K562 (cell line): ENCODE data around the gene CD34. TPM values are rescaled to one million over a fixed set of nuclear protein-coding genes. Genes with fewer than 3 reads are reported as not detected.

ENCODE experiments used
- ATAC-seq: fragments of 200-7000 bp; cut with Tn5 transposase; 3 replicates; pipeline ENCODE4 v1.9.1; 2020; ENCODE audit warnings: moderate library complexity
- BruUV-seq: library from RNA; stranded (reverse); fragments of 400-500 nt; replicated peaks from 2 replicates; lab custom pipeline; 2021; lab: Mats Ljungman, UMichigan
- CTCF ChIA-PET: fragments of 300-600 bp; formaldehyde crosslinking; extraction: SDS; loops from one replicate; lab custom pipeline; 2021; ENCODE audit warnings: low intra/inter-chr PET ratio; lab: Yijun Ruan, JAX
- POLR2A ChIA-PET: fragments of 300-600, 350-650 bp; sonication (Branson Sonifier 250); formaldehyde crosslinking; extraction: SDS; loops from one replicate; lab custom pipeline; 2021; ENCODE audit warnings: antibody characterized with exemption, inconsistent platforms; lab: Yijun Ruan, JAX
- DNase-seq, 4 experiments: peaks; one replicate each; pipeline versions ENCODE4 v3.0.0 to v3.0.0-alpha.2; 2011 to 2018; ENCODE audit warnings: low spot score in 3 of 4, mixed read lengths in 3 of 4; ENCODE audit errors: extremely low read depth in 1 of 4
- FAIRE-seq: peaks from 2 replicates; lab custom pipeline; 2011; peaks lifted over from hg19 to GRCh38; lab: Jason Lieb, UNC
- H2AFZ ChIP-seq: 2 replicates; pipeline ENCODE4 v1.6.0; 2011; ENCODE audit warnings: low read depth, low read length, control low read depth, inconsistent platforms
- H3K27ac ChIP-seq: fragments of 200-600 bp; 3 replicates; pipeline ENCODE4 v1.8.0; 2011; ENCODE audit warnings: low read depth, mild to moderate bottlenecking, control low read depth, inconsistent platforms, low read length, moderate library complexity, mixed read lengths; ENCODE audit errors: extremely low read depth
- H3K27me3 ChIP-seq, 2 experiments: fragments of 300-600 bp in 1 of 2; 2 replicates in 1 of 2; 3 replicates in 1 of 2; pipeline versions ENCODE4 v1.6.0 to v1.8.0; 2011; ENCODE audit warnings: inconsistent platforms in 2 of 2, low read length in 2 of 2, mild to moderate bottlenecking in 1 of 2, mixed read lengths in 1 of 2, moderate library complexity in 1 of 2; ENCODE audit not compliant: control insufficient read depth in 2 of 2, insufficient read depth in 2 of 2
- H3K36me3 ChIP-seq: fragments of 300-600 bp; 3 replicates; pipeline ENCODE4 v1.8.0; 2011; ENCODE audit warnings: mild to moderate bottlenecking, low read length, inconsistent platforms; ENCODE audit not compliant: control insufficient read depth, insufficient read depth
- H3K4me1 ChIP-seq, 2 experiments: fragments of 200-600 bp in 1 of 2; replicated peaks in 1 of 2; 2 replicates in 1 of 2; 3 replicates in 1 of 2; pipeline versions ENCODE4 v1.5.1 to v1.8.0; 2011; ENCODE audit warnings: inconsistent platforms in 2 of 2, low read length in 2 of 2, mild to moderate bottlenecking in 1 of 2, mixed read lengths in 1 of 2, moderate library complexity in 1 of 2; ENCODE audit not compliant: control insufficient read depth in 2 of 2, insufficient read depth in 2 of 2
- H3K4me2 ChIP-seq: 2 replicates; pipeline ENCODE4 v1.6.1; 2011; ENCODE audit warnings: low read length, control low read depth, inconsistent platforms, mixed read lengths; ENCODE audit not compliant: insufficient read depth
- H3K4me3 ChIP-seq: fragments of 200-600 bp; sonication (generic), shearing (Covaris generic); 2 replicates; pipeline ENCODE4 v1.5.1; 2016; ENCODE audit warnings: control low read depth, inconsistent platforms
- H3K79me2 ChIP-seq: fragments of 200-600 bp; 3 replicates; pipeline ENCODE4 v1.8.0; 2011; ENCODE audit warnings: low read length, inconsistent platforms; ENCODE audit not compliant: control insufficient read depth, insufficient read depth
- H3K9ac ChIP-seq, 2 experiments: 2 replicates each; pipeline versions ENCODE4 v1.6.0 to v1.6.1; 2011; ENCODE audit warnings: low read depth in 2 of 2, low read length in 2 of 2, control low read depth in 1 of 2, inconsistent platforms in 1 of 2, mild to moderate bottlenecking in 1 of 2, mixed read lengths in 1 of 2; ENCODE audit not compliant: insufficient read depth in 1 of 2
- H3K9me1 ChIP-seq: one replicate; pipeline ENCODE4 v1.6.0; 2011; ENCODE audit warnings: inconsistent platforms, mild to moderate bottlenecking, low read length, moderate library complexity; ENCODE audit not compliant: control insufficient read depth, insufficient read depth
- H3K9me3 ChIP-seq: replicated peaks from 2 replicates; pipeline ENCODE4 v1.5.1; 2011; ENCODE audit warnings: low read depth, low read length, inconsistent platforms; ENCODE audit not compliant: control insufficient read depth, insufficient read depth
- H4K20me1 ChIP-seq: replicated peaks from 2 replicates; pipeline ENCODE4 v1.6.1; 2011; ENCODE audit warnings: low read length, inconsistent platforms, mixed read lengths; ENCODE audit not compliant: control insufficient read depth, insufficient read depth
- CXXC5 ChIP-seq: fragments of 250-450 bp; sonication (Bioruptor Pico); IDR thresholded peaks from 2 replicates; pipeline ENCODE4 v1.8.0; 2022; ENCODE audit warnings: inconsistent platforms, mild to moderate bottlenecking, moderate library complexity
- HMGN3 ChIP-seq: IDR thresholded peaks from 2 replicates; pipeline ENCODE4 v1.6.1; 2011; ENCODE audit warnings: borderline replicate concordance, low read depth, mild to moderate bottlenecking, mixed read lengths, low read length; ENCODE audit not compliant: insufficient read length; ENCODE audit errors: extremely low read depth
- MLX ChIP-seq, 2 experiments: fragments of 450-650 bp in 1 of 2; sonication (generic) in 1 of 2; formaldehyde crosslinking; conservative IDR thresholded peaks; 2 replicates each; pipeline versions ENCODE4 v1.4.0 to v1.8.1; 2020 to 2022; ENCODE audit warnings: mild to moderate bottlenecking in 1 of 2, missing genetic modification reagents in 1 of 2
- SMARCA4 ChIP-seq: fragments of 450-650 bp; IDR thresholded peaks from 2 replicates; pipeline ENCODE4 v1.6.1; 2016
- TFAP4 ChIP-seq: sonication (generic); formaldehyde crosslinking; IDR thresholded peaks from 2 replicates; pipeline ENCODE4 v1.8.0; 2022; ENCODE audit warnings: missing genetic modification reagents, mild to moderate bottlenecking, moderate library complexity, borderline replicate concordance
- XRCC5 ChIP-seq: fragments of 200-400 bp; formaldehyde crosslinking; IDR thresholded peaks from 2 replicates; pipeline ENCODE4 v1.6.1; 2017; ENCODE audit warnings: low read depth, mild to moderate bottlenecking, low read length
- ZMIZ1 ChIP-seq, 2 experiments: fragments of 150-350 bp in 1 of 2; IDR thresholded peaks; 2 replicates each; pipeline ENCODE4 v1.6.1; 2012 to 2016; ENCODE audit warnings: low read depth in 2 of 2, low read length in 2 of 2, mild to moderate bottlenecking in 1 of 2, moderate library complexity in 1 of 2
- ZNF280A ChIP-seq: fragments of 450-650 bp; IDR thresholded peaks from 2 replicates; pipeline ENCODE4 v1.6.1; 2018; ENCODE audit warnings: mild to moderate bottlenecking, low read depth; ENCODE audit not compliant: partially characterized antibody
- WGBS: fragments of 100-300 bp; shearing (Covaris generic); methylation state at CpG from one replicate; pipeline ENCODE4 v1.1.6; 2016; ENCODE audit warnings: low coverage, mixed read lengths; ENCODE audit not compliant: insufficient coverage; ENCODE audit errors: missing lambda C conversion rate; 5-methylcytosine and 5-hydroxymethylcytosine counted together
- in situ Hi-C: fragments of 300-500 bp; cut with MboI; formaldehyde crosslinking; loops from 4 replicates; pipeline ENCODE4 v1.15.0; 2018; ENCODE audit warnings: inconsistent platforms, mixed read lengths
- intact Hi-C: fragments of 100-400 bp; cut with micrococcal nuclease; formaldehyde crosslinking; loops from 2 replicates; pipeline ENCODE4 v1.14.2; 2022
- polyA plus RNA-seq, 8 experiments: library from polyadenylated mRNA; depleted of rRNA in 4 of 8; stranded (reverse) in 5 of 8; unstranded in 3 of 8; fragments of >200 nt; fragmentation: Nextera tagmentation in 2 of 8; fragmentation: Illumina TruSeq in 1 of 8; extraction: Ambion mirVana in 2 of 8; extraction: Trizol in 1 of 8; gene quantifications; 2 replicates each; pipeline versions ENCODE4 v1.2.1 to v1.2.3, GENCODE V29; 2011 to 2014; ENCODE audit warnings: inconsistent platforms in 1 of 8, missing spikeins in 1 of 8
- total RNA-seq, 7 experiments: library from RNA; depleted of rRNA in 6 of 7; stranded (reverse); fragments of >200 nt in 6 of 7; fragmentation: Illumina TruSeq in 2 of 7; extraction: Trizol in 2 of 7; gene quantifications; 2 replicates each; pipeline versions ENCODE4 v1.2.1 to v1.2.3, GENCODE V29; 2011 to 2021; ENCODE audit warnings: low replicate concordance in 1 of 7

Gene CD34
- total and polyA plus RNA-seq, 9 of the 15 experiments (the other 6 are each of a cell fraction or from before 2014, with no cell fraction given): not detected

GRCh38 chr1:207885129-207886032, 25.5 kb downstream of the CD34 start:
- in situ Hi-C loops: no loop called here
- TF ChIP-seq CXXC5 (CRISPR knock-in tag): 0 out of 2 replicates have a peak, but pooled peaks have one; percentile 35
- TF ChIP-seq XRCC5: peak; percentile 81; the same call in 1 of the 2 replicates
- TF ChIP-seq HMGN3: no peak
- TF ChIP-seq MLX (CRISPR knock-in tag; conservative IDR thresholded peaks at IDR 0.05): no peak
- TF ChIP-seq ZNF280A: no peak
- peak; percentile 36; the same call in 1 of the 2 replicates for TF ChIP-seq TFAP4 (CRISPR knock-in tag)
- TF ChIP-seq SMARCA4: 0 out of 2 replicates have a peak, but pooled peaks have one; percentile 8
- TF ChIP-seq ZMIZ1 (IDR thresholded peaks at IDR 0.05; ENCODE audit: low read depth in 2 of 2, low read length in 2 of 2): no peak; a peak in 1 of 4 replicates

More at GRCh38 chr1:207885129-207886032, 25.5 kb downstream of the CD34 start:
- WGBS: 9% methylated on average over 9 of the region's 9 CpGs
- Histone ChIP-seq H2AFZ (peak overlapping the region; percentile 76), H3K36me3 (no peaks in the 10 kb centered on the region), H3K27me3 (no peaks in the 10 kb centered on the region), H3K9me1 (no peaks in the 10 kb centered on the region), H3K4me2 (peak overlapping the region; percentile 46), H3K9me3 (no peaks in the 10 kb centered on the region), H3K4me1 (peaks cover 21 to 35% of the 10 kb centered on the region in 2 experiments; a peak in 4 of 5 replicates), H4K20me1 (no peaks in the 10 kb centered on the region), H3K27ac (no peak overlapping the region), H3K4me3 (no peak overlapping the region), H3K9ac (no peak overlapping the region), H3K79me2 (no peaks in the 10 kb centered on the region)
- ATAC-seq (peak; percentile 96), FAIRE-seq (peak; percentile 97), DNase-seq (peak; percentile 88 to 92 (median 90))
- BruUV-seq: no TSS peak
- CTCF ChIA-PET: interaction anchor here (0.6 to 3.5 kb wide), 5 partner anchors 78 to 350 kb away, joined by 3 to 42 read pairs (median 3); no protein-coding TSS in a partner anchor
- POLR2A ChIA-PET: interaction anchor here (0.6 to 1.9 kb wide), 12 partner anchors 9 to 876 kb away, joined by 3 to 7 read pairs (median 4); no protein-coding TSS in a partner anchor
- intact Hi-C loops: loop anchor here (1.0 to 2.0 kb wide), 3 partner anchors 38 to 111 kb away; no protein-coding TSS in a partner anchor
